GM19240 (cell line): ENCODE measurements around the gene ZIC3.

Experiments used
- DNase-seq: peaks from one replicate; pipeline ENCODE4 v3.0.0; 2011; ENCODE audit warnings: low spot score; ENCODE audit not compliant: insufficient read length

ZIC3 gene

GRCh38 chrX:137574102-137574783 lies 8.3 kb downstream of the ZIC3 start:
- no peak for DNase-seq

DNA sequence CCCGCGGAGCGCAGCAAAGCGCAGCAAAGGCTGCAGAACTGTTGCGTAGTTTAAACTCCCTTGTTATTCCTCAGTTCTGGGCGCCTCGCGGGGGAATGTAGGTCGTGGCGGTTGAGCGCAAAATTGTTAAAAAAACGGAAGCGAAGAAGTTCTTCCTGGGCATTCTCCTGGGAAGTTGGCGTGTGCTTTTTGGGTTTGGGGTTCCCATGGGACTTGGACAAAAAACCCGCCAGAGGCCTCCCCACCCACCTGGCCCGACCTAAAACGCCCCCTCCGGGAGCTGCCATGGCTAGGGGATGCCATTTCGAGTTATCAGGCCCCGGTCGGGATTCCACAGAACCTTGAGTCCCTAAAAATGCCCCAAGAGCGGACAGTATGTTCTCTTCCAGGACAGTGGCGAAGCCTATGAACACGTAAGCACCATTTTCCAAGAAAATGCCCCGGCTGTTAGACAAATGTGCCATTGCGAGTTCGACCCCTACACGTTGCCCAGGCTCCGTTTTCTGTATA lies 8.9 kb downstream of the ZIC3 start:
- DNase-seq, result no peak

DNA sequence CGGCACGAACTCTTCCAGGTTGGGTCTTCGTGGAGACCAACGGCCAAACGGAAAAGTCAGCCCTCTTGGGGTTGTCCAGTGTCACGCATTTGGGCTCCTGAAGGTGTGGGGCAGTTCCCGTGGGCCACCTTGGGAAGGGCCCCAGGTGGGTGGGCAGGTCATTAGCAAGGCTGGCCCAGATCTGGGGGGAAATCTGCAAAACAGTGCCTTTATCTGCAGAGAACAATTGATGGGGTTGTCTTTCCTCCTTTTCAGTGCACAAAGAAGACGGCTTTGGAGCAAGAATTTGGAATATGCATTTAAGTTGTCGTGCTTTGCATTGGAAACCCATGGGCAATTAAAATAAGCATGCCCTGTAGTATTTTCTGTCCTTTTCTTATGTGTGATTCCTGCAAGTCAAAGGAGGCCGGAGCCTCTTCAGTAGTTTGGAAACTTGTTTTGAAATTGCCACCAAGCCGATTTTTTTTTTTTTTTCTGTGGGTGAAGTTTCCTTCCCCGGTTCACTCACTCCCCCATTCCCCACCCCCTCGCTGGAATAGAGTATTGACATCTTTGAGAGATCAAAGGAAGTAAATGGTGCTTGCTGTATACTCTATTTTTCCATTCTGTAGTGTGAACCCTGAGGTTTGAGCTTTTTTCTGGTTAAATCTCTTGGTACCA lies 9.8 kb downstream of the ZIC3 start:
- no peak for DNase-seq

DNA sequence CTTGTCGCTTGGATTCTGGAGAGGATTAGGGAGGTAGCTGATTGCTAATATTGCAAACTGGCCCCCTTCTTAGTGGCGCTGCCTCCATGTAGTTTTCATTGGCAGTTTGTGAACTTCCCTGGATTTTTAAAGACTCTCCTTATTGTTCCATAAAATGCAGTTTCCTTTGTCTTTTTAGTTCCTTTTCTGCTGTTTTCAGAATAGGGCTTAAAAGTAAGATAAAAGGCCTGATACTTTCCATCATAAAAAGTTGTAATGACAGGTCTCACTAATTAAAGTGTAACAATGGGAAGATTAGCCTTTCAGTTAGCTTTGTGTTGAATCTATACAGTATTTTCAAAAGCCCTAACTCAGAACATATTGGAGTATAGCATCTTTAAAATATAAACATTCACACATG lies 21.2 kb downstream of the ZIC3 start:
- DNase-seq, result no peak

GRCh38 chrX:137600769-137601168 lies 34.8 kb downstream of the ZIC3 start:
- no peak for DNase-seq
